SHP77 (cell line): ENCODE results near the gene ARHGAP40.

Experiments
- DNase-seq, 2 experiments: peaks; one replicate each; lab custom pipeline; 2025; lab: John Stamatoyannopoulos, UW

Gene ARHGAP40

DNA sequence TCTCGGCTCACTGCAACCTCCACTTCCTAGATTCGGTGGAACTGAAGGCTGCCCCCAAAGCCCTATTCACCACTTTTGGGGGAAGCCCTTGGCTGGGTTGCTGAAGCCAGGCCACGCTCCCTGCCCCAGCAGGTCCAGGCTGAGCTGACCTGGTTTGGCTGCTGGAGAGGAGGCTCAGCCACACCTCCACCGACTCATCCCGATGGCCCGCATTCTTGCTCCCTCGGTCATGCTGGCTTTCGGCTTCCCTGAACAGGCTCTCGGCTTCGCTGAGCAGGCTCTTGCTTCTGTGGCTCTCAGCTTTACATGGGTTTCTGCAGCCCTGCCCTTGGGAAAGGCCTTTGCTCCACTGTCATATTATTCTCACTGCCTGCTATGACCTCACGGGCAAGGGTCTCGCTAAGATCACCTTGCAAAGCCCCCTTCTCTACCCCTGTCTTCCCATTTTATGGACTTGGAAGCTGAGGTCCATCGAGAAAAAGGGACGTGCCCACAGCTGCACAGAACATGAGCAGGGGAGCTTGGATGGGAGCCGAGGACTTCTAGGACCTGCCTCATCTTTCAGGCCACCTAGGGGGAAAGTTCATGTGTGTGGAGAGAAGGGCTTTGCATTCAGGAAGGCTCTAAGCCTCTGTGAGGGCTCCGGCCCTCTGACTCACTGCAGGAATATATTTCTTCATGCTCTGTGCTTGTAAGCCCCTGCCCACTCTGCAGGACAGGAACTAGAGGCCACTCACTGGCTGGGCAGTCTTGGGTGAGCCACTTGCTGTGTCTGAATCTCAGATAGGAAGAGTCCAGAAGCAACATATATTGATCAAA is 15.6 kb downstream of the ARHGAP40 start:
- DNase-seq, result no peak

DNA sequence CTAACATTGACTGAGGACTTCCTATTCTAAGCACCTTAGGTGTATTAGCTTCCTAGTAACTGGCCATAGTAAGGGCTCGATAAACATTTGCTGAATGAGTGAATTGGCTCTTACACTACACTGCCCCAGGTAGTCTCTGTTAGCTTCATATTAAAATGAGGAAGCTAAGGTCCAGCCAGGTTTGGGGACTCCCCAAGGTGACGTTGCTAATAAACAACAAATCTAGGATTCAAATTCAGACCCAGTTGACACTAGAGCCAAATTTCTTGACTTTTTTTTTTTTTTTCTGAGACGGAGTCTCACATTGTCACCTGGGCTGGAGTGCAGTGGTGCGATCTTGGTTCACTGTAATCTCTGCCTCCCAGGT is 16.2 kb downstream of the ARHGAP40 start:
- DNase-seq, result no peak

DNA sequence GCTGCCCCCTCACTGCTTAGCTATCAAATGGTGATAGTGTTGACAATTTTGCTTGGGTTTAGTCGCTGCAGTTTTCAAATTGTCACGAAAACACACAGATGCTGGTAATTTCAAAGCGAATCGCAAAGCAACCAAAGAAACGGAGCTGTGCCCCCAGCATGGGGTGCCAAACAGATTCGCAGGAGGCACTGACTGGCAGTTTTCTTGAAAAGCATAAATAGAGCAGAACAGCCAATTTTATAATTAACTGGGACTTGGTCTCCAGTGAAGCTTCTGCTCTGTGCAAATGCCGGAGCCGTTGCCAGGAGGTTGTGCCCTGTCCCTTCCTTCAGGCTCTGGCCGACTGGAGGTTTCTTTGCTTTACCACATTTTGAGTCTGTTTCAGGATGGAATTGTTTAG is 18.8 kb downstream of the ARHGAP40 start:
- DNase-seq, result no peak

DNA sequence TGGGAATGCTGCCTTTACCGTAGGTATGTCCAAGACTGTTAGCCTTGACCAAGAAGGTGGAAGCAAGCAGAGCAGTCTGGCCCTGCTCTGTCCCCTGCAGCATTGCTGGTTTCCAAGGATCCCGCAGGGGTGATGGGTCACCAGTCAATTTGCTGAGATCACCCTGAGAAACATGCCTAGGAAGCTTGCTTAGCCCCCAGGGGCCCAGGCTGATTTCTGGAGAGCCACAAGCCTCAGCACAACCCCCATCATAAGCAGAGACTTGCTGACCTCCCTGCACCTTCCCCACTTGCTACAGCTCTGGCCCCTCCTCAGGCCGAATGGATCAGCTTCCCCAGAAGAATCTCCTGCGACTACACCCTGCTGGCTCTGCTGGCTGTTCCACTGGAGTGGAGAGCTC is 21.5 kb downstream of the ARHGAP40 start:
- DNase-seq, result no peak

DNA sequence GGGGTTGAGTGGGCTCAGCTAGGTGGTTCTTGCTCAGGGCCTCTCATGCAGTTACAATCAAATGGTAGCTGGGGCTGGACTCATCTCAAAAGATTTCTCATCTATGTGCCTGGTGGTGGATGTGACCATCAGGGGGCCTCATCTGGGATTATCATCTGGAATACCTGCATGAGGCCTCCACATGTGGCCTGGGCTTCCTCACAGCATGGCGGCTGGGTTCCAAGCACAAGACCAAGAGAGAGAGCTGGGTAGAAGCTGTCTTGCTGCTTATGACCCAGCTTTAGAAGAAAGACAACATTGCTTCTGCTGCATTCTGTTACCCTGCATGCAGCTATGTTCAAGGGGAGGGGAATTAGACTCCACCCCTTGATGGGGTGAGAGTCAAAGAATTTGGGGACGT is 22.5 kb downstream of the ARHGAP40 start:
- DNase-seq, result no peak

DNA sequence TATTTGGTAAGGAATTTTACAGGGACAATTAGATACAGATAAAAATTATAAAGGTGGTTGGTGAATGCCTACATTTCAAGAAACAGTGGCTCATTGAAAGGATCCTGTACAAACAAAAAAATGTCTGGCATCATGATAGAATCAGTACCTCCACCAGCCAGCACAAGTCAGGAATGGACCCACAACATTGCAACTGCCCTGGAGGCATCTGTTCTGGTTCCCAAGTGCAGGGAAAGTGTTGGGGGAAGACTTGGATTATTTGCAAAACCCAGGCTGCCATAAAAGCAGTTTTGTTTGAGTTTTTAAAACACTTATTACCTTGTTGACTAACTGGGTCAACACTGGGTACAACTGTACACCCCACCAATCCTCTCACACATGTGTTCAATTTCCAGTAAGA is 24.3 kb downstream of the ARHGAP40 start:
- no peak for DNase-seq

DNA sequence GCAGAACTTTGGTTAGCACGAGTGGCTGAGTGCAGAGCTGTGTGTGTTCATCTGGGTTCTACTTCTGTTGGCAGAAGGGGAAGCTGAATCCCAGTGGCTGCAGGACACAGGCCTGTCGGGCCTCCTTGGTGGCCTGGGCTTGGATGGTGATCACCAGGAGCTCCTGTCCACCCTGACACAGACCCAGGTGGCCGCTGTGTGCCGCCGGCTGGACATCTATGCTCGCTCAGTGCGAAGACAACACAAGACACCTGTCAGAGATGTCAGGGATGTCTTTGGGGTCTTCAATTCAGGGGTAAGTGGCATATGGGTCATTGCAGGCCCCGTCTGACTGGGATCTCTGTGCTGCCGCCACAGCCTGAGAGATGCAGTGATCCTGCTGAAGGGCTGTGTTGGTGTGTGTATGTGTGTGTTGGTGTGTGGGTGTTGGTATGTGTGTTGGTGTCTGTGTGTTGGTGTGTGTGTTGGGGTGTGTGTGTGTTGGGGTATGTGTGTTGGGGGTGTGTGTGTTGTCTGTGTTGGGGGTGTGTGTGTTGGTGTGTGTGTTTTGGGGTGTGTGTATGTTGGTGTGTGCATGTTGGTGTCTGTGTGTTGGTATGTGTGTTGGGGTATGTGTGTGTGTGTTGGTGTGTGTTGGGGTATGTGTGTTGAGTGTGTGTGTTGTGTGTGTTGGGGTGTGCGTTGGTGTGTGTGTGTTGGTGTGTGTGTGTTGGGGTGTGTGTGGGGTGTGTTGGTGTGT is 25.5 kb downstream of the ARHGAP40 start:
- no peak for DNase-seq

DNA sequence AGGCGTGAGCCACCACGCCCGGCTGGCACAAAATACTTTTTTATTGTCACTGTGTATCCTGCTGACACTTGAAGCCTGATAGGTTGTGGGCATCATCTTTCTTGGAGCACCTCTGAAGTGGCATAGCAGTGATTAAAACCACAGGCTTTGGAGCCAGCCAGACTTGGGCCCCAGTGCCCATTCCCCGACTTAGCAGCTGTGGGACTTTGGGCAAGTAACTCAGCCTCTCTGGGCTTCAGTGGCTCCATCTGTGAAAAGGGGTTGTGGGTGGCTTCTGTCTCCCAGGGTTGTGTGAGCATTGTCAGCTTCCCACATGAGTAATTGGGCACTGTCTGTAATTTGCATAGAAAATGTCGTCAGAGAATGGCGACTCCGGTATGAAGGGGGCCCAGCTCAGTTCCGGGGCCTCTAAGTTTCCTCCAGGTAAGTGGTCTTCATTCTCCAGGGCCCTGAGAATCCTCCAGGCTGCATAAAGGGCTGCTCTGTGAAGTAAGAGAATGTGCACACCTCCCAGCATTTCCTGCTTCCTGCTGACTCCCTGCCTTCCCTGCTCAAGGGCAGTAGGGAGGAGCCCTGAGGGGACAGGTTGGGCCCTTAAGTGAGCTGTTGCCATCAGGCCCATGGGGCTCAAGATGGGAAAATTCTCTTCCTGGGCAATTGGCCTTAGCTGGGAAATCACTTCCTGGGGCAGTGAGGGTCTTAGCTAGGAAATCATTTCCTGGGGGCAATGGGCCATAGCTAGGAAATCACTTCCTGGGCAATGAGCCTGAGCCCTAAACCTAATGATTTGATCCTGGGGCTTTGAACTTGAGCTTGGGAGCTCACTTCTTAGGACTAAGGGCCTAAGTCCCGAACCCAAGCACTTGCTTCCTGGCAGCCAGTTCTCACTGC is 27.2 kb downstream of the ARHGAP40 start:
- DNase-seq, result no peak

DNA sequence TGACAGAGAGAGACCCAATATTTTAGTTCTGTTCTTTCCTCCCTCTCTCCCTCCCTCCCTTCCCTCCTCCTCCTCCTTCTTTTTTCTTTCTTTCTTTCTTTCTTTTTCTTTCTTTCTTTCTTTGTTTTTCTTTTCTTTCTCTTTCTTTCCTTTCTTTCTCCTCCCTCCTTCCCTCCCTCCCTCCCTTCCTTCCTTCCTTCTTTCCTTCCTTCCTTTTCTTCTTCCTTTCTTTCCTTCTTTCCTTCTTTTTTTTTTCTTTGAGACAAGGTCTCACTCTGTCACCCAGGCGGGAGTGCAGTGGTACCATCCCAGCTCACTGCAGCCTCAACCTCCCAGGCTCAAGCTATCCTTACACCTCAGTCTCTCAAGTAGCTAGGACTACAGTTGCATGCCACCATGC is 28.4 kb downstream of the ARHGAP40 start:
- DNase-seq, result no peak

DNA sequence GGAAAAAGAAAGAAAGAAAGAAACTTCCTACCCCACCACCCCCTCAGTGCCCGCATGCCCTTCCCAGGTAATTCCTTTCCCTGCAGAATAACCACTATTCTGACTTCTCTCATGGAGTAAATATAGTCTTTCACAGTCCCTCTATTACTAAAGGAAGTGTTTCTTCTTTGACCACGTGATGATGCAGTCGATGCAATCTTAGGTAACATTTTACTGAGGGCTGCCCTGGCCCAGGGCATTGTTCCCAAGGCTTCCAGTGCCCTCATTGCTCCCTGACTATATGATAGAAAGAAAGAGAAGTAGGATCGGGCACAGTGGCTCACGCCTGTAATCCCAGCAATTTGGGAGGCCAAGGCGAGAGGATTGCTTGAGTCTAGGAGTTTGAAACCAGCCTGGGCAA is 29.1 kb downstream of the ARHGAP40 start:
- no peak for DNase-seq

DNA sequence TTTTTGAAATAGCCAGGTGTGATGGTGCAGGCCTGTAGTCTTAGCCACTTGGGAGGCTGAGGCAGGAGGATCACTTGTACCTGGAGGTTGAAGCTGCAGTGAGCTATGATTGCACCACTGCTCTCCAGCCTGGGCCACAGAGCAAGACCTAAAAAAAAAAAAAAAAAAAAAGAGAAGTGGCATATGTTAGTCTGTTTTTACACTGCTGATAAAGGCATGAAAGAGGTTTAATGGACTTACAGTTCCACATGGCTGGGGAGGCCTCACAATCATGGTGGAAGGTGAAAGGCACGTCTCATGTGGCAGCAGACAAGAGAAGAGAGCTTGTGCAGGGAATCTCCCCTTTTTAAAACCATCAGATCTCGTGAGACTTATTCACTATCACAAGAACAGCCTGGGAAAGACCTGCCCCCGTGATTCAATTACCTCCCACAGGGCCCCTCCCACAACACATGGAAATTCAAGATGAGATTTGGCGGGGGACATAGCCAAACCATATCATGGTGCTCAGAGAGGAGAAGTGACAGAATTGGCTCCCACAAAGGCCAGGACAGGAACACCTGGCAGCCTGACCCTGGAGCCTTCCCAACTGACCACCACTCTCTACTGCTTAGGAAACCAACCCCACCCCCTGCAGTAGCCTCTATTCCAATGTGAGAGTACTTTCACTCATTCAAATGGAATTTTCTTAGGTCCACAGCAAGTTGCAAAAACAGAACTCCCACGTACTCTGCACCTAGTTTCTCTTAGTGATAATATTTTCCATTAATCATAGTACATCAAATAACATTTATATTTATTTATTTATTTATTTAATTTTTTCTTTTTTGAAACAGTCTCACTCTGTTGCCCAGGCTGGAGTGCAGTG is 29.8 kb downstream of the ARHGAP40 start:
- DNase-seq, result no peak

DNA sequence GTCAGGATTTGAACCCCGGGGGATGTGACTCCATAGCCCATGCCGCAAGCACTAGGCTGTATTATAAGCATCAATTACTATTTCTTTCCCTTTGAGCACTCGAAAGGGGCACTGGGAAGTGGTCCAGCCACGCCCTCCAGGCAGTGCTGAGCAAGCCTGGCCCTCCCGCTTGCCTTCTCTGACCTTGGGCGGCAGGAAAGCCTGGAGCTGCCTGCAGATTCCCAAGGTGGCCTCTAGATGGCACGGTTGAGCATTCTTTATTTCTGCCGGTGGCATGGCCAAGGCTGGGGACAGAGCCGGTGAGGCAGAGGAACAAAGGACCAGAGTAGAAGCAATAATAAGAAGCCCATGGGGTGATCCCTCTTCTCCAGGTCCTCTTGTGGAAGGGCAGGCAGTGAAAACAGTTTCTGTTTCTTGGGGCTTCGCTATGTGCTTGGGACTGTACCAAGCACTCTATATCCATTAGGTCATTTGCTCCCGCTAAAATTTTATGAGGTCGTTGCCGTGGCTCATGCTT is 32.0 kb downstream of the ARHGAP40 start:
- peak; percentile 36 to 53 for DNase-seq

DNA sequence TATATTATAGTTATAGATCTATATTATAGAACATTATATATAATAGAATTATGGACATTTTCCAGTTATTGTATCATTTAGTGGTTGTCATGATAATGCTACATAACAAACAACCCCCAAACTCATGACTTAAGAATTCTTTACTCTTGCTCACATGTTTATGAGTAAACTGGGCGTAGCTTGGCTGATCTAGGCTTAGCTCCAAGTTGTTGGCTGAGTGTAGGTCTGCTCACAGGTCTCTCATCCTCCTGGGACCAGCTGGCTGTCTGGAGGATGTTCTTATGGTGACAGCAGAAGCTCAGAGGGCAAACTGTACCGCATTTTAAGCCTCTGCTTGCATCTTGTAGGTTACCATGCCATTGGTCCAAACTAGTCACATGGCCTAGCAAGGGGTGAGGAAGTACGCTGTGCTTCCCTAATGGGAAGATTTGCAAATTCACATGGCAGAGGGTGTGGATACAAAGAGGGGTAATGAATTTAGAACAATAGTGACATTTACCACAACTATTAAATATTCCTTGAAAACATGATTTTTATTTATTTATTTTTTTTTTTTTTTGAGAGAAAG is 34.2 kb downstream of the ARHGAP40 start:
- DNase-seq, result no peak

DNA sequence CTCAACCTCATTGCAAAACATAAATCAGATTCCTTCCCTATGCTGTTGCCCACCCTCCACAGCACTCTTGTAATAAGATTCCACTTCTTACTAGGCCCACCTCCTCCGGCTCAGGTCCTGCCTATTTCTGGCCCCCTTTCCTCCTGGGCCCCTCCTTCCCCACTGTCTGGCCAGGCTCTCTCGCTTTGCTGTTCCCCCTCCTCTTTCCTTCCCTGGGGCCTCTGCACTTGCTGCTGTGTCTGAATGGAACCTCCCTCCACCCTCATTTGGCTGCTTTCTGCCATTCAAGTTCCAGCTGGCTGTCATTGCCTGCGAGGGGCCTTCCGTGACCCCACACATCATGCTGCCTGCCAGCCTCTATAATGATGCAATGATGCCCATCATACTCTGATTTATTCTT is 38.9 kb downstream of the ARHGAP40 start:
- no peak for DNase-seq

DNA sequence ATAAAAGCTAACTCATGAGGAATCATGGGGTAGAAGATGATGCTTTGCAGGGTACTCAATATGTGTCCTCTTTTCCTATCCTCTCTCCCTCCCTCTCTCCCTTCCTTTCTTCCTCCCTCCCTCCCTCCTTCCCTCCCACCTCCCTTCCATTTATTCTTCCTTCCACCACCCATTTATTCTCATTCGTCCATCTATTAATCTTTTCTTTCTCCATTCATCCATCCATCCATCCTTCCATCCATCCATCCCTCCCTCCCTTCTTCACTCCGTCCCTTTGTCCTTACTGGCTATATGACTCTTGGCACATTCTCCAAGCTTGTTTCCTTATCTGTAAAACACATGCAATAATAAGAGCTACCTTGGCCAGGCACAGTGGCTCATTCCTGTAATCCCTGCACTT is 40.9 kb downstream of the ARHGAP40 start:
- DNase-seq, result no peak

DNA sequence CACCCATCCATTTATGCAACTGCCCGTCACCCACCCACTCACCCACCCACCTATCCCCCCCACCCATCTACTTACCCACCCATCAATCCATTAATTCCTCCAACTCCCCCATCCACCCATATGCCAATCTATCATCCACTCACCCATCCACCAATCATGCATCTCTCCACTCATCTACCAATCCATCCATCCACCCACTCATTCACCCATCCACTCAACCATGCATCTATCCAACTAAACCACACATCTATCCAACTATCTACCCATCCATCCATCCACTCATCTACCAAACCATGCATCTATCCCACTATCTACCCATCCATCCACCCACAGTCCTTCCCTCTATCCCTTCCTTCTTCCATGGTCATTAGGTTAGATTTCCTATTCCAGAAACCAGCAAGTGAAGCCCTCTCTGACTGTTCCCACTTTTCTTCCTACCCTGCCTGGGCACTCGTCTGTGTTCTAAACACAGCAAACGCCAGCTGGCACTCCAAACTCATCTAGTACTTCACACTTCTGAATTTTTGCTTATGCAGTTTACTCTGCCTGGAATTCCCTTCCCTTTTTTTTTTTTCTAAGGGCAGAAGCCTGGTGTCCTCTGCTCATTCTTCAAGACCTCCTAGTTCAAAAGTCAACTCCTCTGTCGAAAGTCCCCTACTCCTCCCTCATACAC is 43.1 kb downstream of the ARHGAP40 start:
- no peak for DNase-seq

DNA sequence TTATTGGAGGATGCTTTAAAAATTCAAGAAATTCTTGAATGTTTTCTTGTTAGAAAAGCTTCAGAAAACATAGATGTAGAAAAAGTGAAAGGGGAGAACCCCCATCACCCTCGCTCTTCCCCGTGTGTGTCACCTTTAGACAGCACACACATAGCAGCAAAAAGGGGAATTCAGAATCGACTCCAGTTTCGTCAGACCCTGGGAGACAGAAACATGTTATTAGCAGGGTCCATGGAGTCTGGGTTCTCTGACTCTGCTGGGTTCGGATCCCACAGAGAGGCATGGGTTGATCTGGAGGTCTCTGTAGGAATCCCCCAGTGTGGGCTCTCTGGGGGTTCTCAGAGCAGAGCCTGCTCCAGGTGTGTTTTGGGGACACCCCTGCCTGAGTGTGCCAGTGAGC is 43.7 kb downstream of the ARHGAP40 start:
- DNase-seq, result no peak

DNA sequence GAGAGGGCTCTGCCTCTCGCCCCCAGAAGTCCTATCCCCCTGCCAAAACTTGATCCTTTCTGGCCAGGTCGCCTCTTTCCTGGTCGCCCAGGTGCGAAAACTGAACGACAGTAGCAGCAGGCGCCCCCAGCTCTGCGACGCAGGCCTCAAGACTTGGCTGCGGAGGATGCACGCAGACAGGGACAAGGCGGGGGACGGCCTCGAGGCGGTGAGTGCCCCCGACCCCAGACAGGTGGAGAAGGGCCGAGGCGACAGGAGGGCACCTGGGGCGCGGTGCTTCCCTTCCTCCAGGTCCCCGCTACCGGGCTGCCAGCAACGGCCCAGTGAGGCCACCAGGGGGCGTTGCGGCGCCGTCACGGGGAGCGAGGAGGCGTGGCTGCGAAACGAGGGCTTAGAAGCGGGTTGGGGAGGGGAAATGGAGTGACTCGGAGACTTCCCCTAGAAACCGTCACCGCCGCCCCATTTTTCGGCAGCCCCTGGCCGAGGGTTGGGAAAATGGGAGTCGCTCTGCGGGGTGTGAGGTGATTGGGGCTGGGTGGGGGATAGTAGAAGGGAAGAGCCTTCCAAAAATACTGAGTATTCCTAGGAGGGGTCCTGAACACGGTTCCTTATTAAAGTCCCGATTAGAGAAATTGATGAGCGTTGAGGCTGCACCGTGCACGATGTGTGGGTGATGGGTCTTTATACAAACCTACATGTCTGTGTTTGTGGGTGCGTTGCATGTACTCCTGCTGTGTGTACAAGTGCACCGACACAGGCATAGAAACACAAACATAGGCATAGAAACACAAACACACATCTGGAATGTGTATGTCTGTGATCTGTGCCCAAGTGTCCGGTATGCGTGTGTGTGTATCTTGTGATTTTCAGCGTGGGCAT is 44.6 kb downstream of the ARHGAP40 start:
- DNase-seq, result peak; percentile 18 to 68

DNA sequence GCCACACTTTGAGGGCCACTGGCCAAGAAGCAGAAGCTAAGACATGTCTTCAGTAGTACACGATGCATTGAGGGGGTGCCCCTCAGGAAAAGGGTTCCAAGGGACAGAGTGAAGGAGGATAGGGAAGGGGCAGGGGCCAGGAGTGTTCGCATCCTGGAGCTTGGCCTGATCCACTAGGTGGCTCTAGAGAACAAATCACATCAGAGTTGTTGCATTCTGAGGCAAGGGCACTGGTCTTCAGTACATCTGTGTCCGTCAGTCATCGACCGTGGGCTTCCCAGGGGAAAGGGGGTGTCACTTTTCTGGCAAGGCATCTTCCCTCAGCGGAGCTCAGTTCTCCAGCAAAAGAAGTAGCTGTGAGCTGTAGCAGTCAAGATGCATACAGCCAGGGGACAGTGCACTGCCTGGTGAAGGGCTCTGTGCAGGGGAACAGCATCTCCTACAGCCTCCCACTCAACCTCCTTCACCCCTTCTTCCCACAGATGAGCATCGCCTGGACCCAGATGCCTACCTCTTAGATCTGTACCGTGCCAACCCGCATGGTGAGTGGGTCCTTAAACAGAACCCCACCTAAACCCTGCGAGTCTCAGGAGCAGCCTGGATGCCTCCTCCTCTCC is 47.8 kb downstream of the ARHGAP40 start:
- DNase-seq, result peak; percentile 21 to 24
